AG04450 (cell line): ENCODE measurements around the gene KREMEN1. TPM values are rescaled to one million over a fixed set of nuclear protein-coding genes. Genes with fewer than 3 reads are reported as not detected.

Source experiments
- CTCF ChIA-PET: fragments of 300-600, 350-600 bp; formaldehyde crosslinking; extraction: SDS; loops from one replicate; lab custom pipeline; 2022; ENCODE audit warnings: antibody characterized with exemption, inconsistent platforms; lab: Charles Lee
- POLR2A ChIA-PET: fragments of 350-600 bp; formaldehyde crosslinking; extraction: SDS; loops from one replicate; lab custom pipeline; 2021; ENCODE audit warnings: antibody characterized with exemption, inconsistent platforms; lab: Yijun Ruan, JAX
- DNase-seq: peaks from one replicate; pipeline ENCODE4 v3.0.0-alpha.2; 2011; ENCODE audit warnings: low read depth, low spot score
- H3K27ac ChIP-seq: one replicate; pipeline ENCODE4 v1.5.1; 2012; ENCODE audit warnings: low read depth, low read length, control low read depth
- H3K27me3 ChIP-seq: one replicate; pipeline ENCODE4 v1.6.0; 2012; ENCODE audit warnings: low read length; ENCODE audit not compliant: control insufficient read depth, insufficient read depth
- H3K4me3 ChIP-seq: 2 replicates; pipeline ENCODE4 v1.5.1; 2011; ENCODE audit warnings: mild to moderate bottlenecking, low read depth, low read length, control low read depth
- H3K9me3 ChIP-seq: 2 replicates; pipeline ENCODE4 v1.5.1; 2012; ENCODE audit warnings: low read length; ENCODE audit not compliant: control insufficient read depth, insufficient read depth
- polyA plus RNA-seq: library from polyadenylated mRNA; depleted of rRNA; stranded (reverse); fragments of >200 nt; gene quantifications from 2 replicates; pipeline ENCODE4 v1.2.3, GENCODE V29; 2011
- TF ChIP-seq, protein P1 (sequence below): IDR thresholded peaks from 2 replicates; pipeline ENCODE4 v1.5.1; 2011; ENCODE audit warnings: low read depth, low read length, control low read depth, inconsistent platforms

The KREMEN1 gene
- polyA plus RNA-seq, 1 experiment, result 5.9 TPM

DNA sequence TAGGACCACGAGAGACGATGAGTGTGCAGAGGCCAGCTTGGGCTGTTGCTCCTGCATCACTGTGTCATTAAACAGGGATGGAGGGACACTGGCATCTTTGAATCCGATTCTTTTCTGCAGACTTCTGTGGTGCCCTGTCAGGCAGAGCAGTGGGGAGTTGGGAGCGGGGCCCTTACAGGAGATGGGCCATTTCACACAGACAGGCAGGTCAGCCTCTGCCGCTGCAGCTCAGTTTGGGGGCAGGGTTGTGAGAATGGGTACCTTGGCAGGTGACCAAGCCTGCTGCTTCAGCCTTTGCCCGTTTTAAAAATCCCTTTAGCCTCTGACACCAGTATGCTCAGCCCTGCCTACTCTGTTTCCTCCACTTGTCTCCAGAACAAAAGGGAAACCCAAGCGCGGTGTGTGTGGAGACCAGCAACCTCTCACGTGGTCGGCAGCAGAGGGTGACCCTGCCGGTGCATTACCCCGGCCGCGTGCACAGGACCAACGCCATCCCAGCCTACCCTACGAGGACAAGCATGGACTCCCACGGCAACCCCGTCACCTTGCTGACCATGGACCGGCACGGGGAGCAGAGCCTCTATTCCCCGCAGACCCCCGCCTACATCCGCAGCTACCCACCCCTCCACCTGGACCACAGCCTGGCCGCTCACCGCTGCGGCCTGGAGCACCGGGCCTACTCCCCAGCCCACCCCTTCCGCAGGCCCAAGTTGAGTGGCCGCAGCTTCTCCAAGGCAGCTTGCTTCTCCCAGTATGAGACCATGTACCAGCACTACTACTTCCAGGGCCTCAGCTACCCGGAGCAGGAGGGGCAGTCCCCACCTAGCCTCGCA is 23.8 kb upstream of the KREMEN1 start:
- CTCF ChIA-PET, result no interaction called here
- DNase-seq, result no peak
- POLR2A ChIA-PET, result interaction anchor here (0.6 kb wide), 1 partner anchor 143 kb away, joined by 3 read pairs; no protein-coding TSS in a partner anchor

DNA sequence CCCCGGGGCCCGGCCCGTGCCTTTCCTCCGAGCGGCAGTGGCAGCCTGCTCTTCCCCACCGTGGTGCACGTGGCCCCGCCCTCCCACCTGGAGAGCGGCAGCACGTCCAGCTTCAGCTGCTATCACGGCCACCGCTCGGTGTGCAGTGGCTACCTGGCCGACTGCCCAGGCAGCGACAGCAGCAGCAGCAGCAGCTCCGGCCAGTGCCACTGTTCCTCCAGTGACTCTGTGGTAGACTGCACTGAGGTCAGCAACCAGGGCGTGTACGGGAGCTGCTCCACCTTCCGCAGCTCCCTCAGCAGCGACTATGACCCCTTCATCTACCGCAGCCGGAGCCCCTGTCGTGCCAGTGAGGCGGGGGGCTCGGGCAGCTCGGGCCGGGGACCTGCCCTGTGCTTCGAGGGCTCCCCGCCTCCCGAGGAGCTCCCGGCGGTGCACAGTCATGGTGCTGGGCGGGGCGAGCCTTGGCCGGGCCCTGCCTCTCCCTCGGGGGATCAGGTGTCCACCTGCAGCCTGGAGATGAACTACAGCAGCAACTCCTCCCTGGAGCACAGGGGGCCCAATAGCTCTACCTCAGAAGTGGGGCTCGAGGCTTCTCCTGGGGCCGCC is 23.1 kb upstream of the KREMEN1 start:
- ChIA-PET POLR2A (no interaction called here), CTCF (no interaction called here)
- no peaks in the 10 kb centered on the region; the same call in 1 of the 2 replicates for H3K9me3 ChIP-seq

More for the DNA sequence above, 23.8 kb upstream of the KREMEN1 start:
- TF ChIP-seq, protein P1, sequence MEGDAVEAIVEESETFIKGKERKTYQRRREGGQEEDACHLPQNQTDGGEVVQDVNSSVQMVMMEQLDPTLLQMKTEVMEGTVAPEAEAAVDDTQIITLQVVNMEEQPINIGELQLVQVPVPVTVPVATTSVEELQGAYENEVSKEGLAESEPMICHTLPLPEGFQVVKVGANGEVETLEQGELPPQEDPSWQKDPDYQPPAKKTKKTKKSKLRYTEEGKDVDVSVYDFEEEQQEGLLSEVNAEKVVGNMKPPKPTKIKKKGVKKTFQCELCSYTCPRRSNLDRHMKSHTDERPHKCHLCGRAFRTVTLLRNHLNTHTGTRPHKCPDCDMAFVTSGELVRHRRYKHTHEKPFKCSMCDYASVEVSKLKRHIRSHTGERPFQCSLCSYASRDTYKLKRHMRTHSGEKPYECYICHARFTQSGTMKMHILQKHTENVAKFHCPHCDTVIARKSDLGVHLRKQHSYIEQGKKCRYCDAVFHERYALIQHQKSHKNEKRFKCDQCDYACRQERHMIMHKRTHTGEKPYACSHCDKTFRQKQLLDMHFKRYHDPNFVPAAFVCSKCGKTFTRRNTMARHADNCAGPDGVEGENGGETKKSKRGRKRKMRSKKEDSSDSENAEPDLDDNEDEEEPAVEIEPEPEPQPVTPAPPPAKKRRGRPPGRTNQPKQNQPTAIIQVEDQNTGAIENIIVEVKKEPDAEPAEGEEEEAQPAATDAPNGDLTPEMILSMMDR, result no peak
- no peaks in the 10 kb centered on the region for H3K27me3 ChIP-seq
- H3K4me3 ChIP-seq, result no peak overlapping the region
- H3K27ac ChIP-seq, result no peak overlapping the region
- no peaks in the 10 kb centered on the region; the same call in 1 of the 2 replicates for H3K9me3 ChIP-seq

DNA sequence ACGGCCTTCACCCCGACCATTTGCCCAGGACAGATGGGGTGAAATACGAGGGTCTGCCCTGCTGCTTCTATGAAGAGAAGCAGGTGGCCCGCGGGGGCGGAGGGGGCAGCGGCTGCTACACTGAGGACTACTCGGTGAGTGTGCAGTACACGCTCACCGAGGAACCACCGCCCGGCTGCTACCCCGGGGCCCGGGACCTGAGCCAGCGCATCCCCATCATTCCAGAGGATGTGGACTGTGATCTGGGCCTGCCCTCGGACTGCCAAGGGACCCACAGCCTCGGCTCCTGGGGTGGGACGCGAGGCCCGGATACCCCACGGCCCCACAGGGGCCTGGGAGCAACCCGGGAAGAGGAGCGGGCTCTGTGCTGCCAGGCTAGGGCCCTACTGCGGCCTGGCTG is 22.4 kb upstream of the KREMEN1 start:
- Histone ChIP-seq H3K27ac (no peak overlapping the region), H3K27me3 (no peaks in the 10 kb centered on the region), H3K4me3 (no peak overlapping the region), H3K9me3 (no peaks in the 10 kb centered on the region; the same call in 1 of the 2 replicates)
- DNase-seq, result no peak
- ChIA-PET POLR2A (no interaction called here), CTCF (no interaction called here)
- TF ChIP-seq, protein P1, result no peak

More for the DNA sequence above, 23.1 kb upstream of the KREMEN1 start:
- Histone ChIP-seq H3K4me3 (no peak overlapping the region), H3K27ac (no peak overlapping the region), H3K27me3 (no peaks in the 10 kb centered on the region)
- TF ChIP-seq, protein P1, result no peak
- DNase-seq, result no peak

GRCh38 chr22:29053048-29053702 is 19.7 kb upstream of the KREMEN1 start:
- no peaks in the 10 kb centered on the region for H3K27me3 ChIP-seq
- TF ChIP-seq, protein P1, result no peak
- DNase-seq, result no peak
- no peak overlapping the region for H3K4me3 ChIP-seq
- H3K27ac ChIP-seq, result no peak overlapping the region
- ChIA-PET POLR2A (no interaction called here), CTCF (interaction anchor here (0.6 to 1.3 kb wide), 3 partner anchors 13 to 80 kb away, joined by 3 to 5 read pairs (median 5); no protein-coding TSS in a partner anchor)
- no peaks in the 10 kb centered on the region; the same call in 1 of the 2 replicates for H3K9me3 ChIP-seq
